RWPE2 (cell line): ENCODE data around the gene FSTL1.
"Not testable (repeated sequence)": the region's sequence is repeated elsewhere in the genome, so short reads cannot be mapped to it uniquely, and the experiment has no call there.

Experiments
- ATAC-seq: fragments of 200-7000 bp; cut with Tn5 transposase; 3 replicates; pipeline ENCODE4 v1.9.1; 2021; ENCODE audit warnings: low read depth
- DNase-seq: peaks from one replicate; pipeline ENCODE4 v3.0.0-alpha.2; 2020; ENCODE audit warnings: low spot score
- H3K27ac ChIP-seq: fragments of 450-650 bp; 2 replicates; pipeline ENCODE4 v1.5.1; 2017; ENCODE audit warnings: mild to moderate bottlenecking; ENCODE audit not compliant: poor library complexity, severe bottlenecking
- H3K27me3 ChIP-seq: fragments of 250-450 bp; sonication (Bioruptor Pico); 2 replicates; pipeline ENCODE4 v1.5.1; 2021; ENCODE audit warnings: mild to moderate bottlenecking, moderate library complexity; ENCODE audit not compliant: insufficient read depth, poor library complexity, severe bottlenecking
- H3K36me3 ChIP-seq: fragments of 250-450 bp; sonication (Bioruptor Pico); 2 replicates; pipeline ENCODE4 v1.5.1; 2020; ENCODE audit warnings: low read depth, mild to moderate bottlenecking, moderate library complexity
- H3K4me1 ChIP-seq: fragments of 250-450 bp; sonication (Bioruptor Pico); 2 replicates; pipeline ENCODE4 v1.5.1; 2021; ENCODE audit warnings: mild to moderate bottlenecking, moderate library complexity; ENCODE audit not compliant: insufficient read depth, poor library complexity, severe bottlenecking
- H3K4me3 ChIP-seq: fragments of 250-450 bp; sonication (Bioruptor Pico); 2 replicates; pipeline ENCODE4 v1.5.1; 2021; ENCODE audit warnings: mild to moderate bottlenecking, moderate library complexity; ENCODE audit not compliant: severe bottlenecking
- H3K9me3 ChIP-seq: fragments of 250-450 bp; sonication (Bioruptor Pico); 2 replicates; pipeline ENCODE4 v1.5.1; 2021; ENCODE audit warnings: mild to moderate bottlenecking, moderate library complexity; ENCODE audit not compliant: severe bottlenecking
- TF ChIP-seq, protein P1 (sequence below): fragments of 450-650 bp; IDR thresholded peaks from one replicate; pipeline ENCODE4 v1.5.1; 2017; ENCODE audit warnings: mild to moderate bottlenecking, moderate library complexity; ENCODE audit not compliant: poor library complexity, severe bottlenecking

FSTL1 gene

DNA sequence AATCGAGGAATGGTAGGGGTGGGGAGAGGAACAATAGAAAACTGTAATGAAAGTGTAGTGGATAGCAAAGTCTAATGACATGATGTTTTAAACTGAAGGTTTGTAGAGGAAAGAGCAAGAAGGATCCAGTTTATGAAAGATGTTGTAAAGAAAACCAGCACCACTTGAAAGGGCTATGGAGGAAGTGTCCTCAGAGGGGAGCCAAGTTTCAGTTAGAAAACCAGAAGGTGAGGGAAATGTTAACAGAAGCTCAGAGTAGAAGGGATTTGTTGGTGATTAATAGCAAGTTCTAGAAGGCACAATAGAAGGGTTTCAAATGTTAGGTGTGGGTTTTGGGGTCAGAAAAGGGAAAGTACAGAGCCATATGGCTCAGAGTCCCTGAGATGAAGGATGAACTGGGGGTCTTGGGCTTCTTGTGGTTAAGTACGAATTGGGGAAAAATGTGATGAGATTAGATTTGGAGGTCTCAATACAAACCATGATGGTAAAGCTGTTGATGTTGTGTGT, 67.8 kb downstream of the FSTL1 start:
- ATAC-seq (no peak), DNase-seq (no peak)
- H3K4me1 ChIP-seq, result no peaks in the 10 kb centered on the region
- no peaks in the 10 kb centered on the region for H3K9me3 ChIP-seq
- H3K4me3 ChIP-seq, result no peak overlapping the region
- no peaks in the 10 kb centered on the region for H3K36me3 ChIP-seq
- H3K27ac ChIP-seq, result no peak overlapping the region
- TF ChIP-seq, protein P1, sequence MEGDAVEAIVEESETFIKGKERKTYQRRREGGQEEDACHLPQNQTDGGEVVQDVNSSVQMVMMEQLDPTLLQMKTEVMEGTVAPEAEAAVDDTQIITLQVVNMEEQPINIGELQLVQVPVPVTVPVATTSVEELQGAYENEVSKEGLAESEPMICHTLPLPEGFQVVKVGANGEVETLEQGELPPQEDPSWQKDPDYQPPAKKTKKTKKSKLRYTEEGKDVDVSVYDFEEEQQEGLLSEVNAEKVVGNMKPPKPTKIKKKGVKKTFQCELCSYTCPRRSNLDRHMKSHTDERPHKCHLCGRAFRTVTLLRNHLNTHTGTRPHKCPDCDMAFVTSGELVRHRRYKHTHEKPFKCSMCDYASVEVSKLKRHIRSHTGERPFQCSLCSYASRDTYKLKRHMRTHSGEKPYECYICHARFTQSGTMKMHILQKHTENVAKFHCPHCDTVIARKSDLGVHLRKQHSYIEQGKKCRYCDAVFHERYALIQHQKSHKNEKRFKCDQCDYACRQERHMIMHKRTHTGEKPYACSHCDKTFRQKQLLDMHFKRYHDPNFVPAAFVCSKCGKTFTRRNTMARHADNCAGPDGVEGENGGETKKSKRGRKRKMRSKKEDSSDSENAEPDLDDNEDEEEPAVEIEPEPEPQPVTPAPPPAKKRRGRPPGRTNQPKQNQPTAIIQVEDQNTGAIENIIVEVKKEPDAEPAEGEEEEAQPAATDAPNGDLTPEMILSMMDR, result no peak
- H3K27me3 ChIP-seq, result peaks cover 4% of the 10 kb centered on the region

GRCh38 chr3:120381503-120381902, 69.3 kb downstream of the FSTL1 start:
- Histone ChIP-seq H3K4me3 (no peak overlapping the region), H3K36me3 (no peaks in the 10 kb centered on the region), H3K27ac (no peak overlapping the region), H3K9me3 (no peaks in the 10 kb centered on the region), H3K4me1 (no peaks in the 10 kb centered on the region), H3K27me3 (peaks cover 4% of the 10 kb centered on the region)
- TF ChIP-seq, protein P1, result no peak
- ATAC-seq (no peak), DNase-seq (no peak)

DNA sequence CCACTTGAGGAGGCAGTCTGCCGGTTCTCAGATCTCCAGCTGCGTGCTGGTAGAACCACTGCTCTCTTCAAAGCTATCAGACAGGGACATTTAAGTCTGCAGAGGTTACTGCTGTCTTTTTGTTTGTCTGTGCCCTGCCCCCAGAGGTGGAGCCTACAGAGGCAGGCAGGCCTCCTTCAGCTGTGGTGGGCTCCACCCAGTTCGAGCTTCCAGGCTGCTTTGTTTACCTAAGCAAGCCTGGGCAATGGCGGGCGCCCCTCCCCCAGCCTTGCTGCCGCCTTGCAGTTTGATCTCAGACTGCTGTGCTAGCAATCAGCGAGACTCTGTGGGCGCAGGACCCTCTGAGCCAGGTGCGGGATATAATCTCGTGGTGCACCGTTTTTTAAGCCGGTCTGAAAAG, 72.8 kb downstream of the FSTL1 start:
- DNase-seq, H3K4me1 ChIP-seq, H3K36me3 ChIP-seq, ATAC-seq, H3K9me3 ChIP-seq, H3K27me3 ChIP-seq, H3K27ac ChIP-seq, H3K4me3 ChIP-seq: not testable (repeated sequence)

DNA sequence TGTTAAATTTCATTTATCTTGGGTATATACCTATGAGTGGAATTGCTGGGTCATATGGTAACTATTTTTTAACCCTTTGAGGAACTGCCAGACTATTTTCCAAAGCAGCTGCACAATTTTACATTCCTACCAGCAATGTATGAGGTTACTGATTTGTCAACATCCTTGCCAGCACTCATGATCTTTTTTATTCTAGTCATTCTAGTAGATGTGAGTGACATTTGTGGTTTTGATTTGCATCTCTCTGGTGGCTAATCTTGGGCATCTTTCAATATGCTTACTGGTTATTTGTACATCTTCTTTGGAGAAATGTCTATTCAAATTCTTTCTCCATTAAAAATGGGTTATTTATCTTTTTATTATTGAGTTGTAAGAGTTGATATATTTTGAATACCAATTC, 80.3 kb downstream of the FSTL1 start:
- Histone ChIP-seq H3K4me3 (no peak overlapping the region), H3K36me3 (no peaks in the 10 kb centered on the region), H3K27me3 (peaks cover 17% of the 10 kb centered on the region), H3K27ac (no peak overlapping the region), H3K4me1 (no peaks in the 10 kb centered on the region), H3K9me3 (no peaks in the 10 kb centered on the region)
- no peak for ATAC-seq
- no peak for DNase-seq
- TF ChIP-seq, protein P1, result no peak

GRCh38 chr3:120369037-120369467, 81.7 kb downstream of the FSTL1 start:
- no peaks in the 10 kb centered on the region for H3K4me1 ChIP-seq
- no peaks in the 10 kb centered on the region for H3K36me3 ChIP-seq
- TF ChIP-seq, protein P1, result no peak
- H3K27me3 ChIP-seq, result peaks cover 17% of the 10 kb centered on the region
- no peaks in the 10 kb centered on the region for H3K9me3 ChIP-seq
- no peak overlapping the region for H3K27ac ChIP-seq
- H3K4me3 ChIP-seq, result no peak overlapping the region
- ATAC-seq, result no peak
- no peak for DNase-seq
